Breast epithelium (tissue), 4 donors: ENCODE results near the gene PDCD1. TPM values are rescaled to one million over a fixed set of nuclear protein-coding genes. Genes with fewer than 3 reads are reported as not detected.
"Not testable (repeated sequence)": the region's sequence is repeated elsewhere in the genome, so short reads cannot be mapped to it uniquely, and the experiment has no call there.

Experiments
- DNase-seq, 2 donors: peaks; one replicate each; pipeline ENCODE4 v3.0.0-alpha.2; 2019; ENCODE audit warnings: low spot score in 2 of 2
- H3K27ac ChIP-seq, 2 donors: fragments of 200-600 bp; sonication (generic) in 1 of 2; one replicate each; pipeline ENCODE4 v1.5.1; 2016 to 2019; ENCODE audit warnings: mild to moderate bottlenecking in 1 of 2
- H3K27me3 ChIP-seq, 2 donors: fragments of 200-600 bp; sonication (generic) in 1 of 2; one replicate each; pipeline versions ENCODE4 v1.5.1 to v1.6.0; 2017 to 2019; ENCODE audit warnings: control low read depth in 1 of 2, mild to moderate bottlenecking in 1 of 2
- H3K36me3 ChIP-seq: fragments of 200-600 bp; one replicate; pipeline ENCODE4 v1.5.1; 2019
- H3K4me1 ChIP-seq, 2 donors: fragments of 200-600 bp; sonication (generic); one replicate each; pipeline ENCODE4 v1.5.1; 2016 to 2019; ENCODE audit warnings: control low read depth in 1 of 2
- H3K4me3 ChIP-seq, 3 donors: fragments of 200-600 bp; sonication (generic); 1 replicate in 2 of 3; 2 replicates in 1 of 3; pipeline ENCODE4 v1.5.1; 2016 to 2019; ENCODE audit warnings: mild to moderate bottlenecking in 3 of 3, moderate library complexity in 2 of 3
- H3K9me3 ChIP-seq, 2 donors: fragments of 200-600 bp; sonication (generic) in 1 of 2; one replicate each; pipeline ENCODE4 v1.5.1; 2016 to 2019; ENCODE audit warnings: control low read depth in 1 of 2
- POLR2A ChIP-seq: fragments of 450-650 bp; IDR thresholded peaks from one replicate; pipeline ENCODE4 v1.6.1; 2016; ENCODE audit warnings: antibody characterized with exemption, mild to moderate bottlenecking, moderate library complexity
- POLR2AphosphoS5 ChIP-seq, 3 donors: sonication (generic); formaldehyde crosslinking; IDR thresholded peaks; one replicate each; pipeline ENCODE4 v1.6.1; 2017; ENCODE audit warnings: antibody characterized with exemption in 3 of 3
- intact Hi-C: fragments of 100-400 bp; cut with DNase I; formaldehyde crosslinking; loops from one replicate; pipeline ENCODE4 v1.15.1; 2023; ENCODE audit warnings: low total_unique reads
- total RNA-seq, 3 donors: library from RNA; depleted of rRNA; stranded (reverse); fragments of >200 nt; gene quantifications; one replicate each; pipeline ENCODE4 v1.1.0, GENCODE V29; 2016
- TF ChIP-seq, protein P1 (sequence below), 3 donors: fragments of 450-650 bp; IDR thresholded peaks; one replicate each; pipeline ENCODE4 v1.5.1; 2016 to 2017; ENCODE audit warnings: antibody characterized with exemption in 3 of 3, mild to moderate bottlenecking in 3 of 3, moderate library complexity in 3 of 3

Gene PDCD1
- total RNA-seq, 3 donors from 2014 or later: 0.16 to 0.88 (median 0.33) TPM

DNA sequence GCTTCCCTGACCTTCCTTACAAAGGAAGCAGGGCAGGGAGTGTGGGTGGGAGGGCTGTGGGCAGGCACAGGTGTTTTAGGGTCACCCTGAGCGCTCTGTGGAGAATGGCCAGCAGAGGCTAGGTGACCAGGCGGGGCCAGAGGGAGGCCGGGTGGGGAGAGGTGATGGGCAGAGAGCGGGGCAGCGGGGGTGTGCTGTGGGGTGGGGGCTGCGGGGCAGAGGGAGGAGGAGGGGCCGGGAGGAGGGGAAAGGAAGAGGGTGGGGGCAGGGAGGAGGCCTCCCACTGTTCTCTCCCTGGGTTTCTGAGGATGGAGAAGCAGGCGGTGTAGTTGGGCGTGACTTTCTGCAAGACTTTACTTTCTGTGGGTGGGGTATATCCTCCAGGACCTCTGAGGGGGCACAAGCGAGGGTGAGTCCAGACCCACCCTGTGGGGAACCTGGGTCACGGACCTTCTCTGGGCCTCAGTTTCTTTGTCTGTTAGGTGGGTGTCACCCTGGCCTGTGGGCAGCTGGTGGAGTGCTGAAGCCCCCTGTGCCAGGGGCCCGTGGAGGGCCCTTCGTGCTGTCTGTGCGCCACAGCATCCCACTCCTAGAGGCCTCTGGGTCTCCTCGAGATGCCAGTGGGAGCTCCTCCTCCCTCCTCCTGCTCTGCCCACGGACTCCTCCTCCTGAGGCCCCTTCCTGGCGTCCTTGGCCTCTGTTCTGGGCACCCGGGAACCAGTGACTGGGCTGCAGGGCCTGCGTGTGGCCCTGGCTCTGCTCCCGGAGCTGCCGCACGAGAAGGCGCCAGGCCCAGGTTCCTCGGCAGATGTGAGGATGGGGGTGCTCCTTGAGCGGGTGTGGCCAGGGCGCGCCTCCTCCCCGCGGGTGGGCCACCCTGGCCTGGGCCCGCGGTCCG is 56.0 kb downstream of the PDCD1 start:
- TF ChIP-seq, protein P1, sequence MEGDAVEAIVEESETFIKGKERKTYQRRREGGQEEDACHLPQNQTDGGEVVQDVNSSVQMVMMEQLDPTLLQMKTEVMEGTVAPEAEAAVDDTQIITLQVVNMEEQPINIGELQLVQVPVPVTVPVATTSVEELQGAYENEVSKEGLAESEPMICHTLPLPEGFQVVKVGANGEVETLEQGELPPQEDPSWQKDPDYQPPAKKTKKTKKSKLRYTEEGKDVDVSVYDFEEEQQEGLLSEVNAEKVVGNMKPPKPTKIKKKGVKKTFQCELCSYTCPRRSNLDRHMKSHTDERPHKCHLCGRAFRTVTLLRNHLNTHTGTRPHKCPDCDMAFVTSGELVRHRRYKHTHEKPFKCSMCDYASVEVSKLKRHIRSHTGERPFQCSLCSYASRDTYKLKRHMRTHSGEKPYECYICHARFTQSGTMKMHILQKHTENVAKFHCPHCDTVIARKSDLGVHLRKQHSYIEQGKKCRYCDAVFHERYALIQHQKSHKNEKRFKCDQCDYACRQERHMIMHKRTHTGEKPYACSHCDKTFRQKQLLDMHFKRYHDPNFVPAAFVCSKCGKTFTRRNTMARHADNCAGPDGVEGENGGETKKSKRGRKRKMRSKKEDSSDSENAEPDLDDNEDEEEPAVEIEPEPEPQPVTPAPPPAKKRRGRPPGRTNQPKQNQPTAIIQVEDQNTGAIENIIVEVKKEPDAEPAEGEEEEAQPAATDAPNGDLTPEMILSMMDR (IDR thresholded peaks at IDR 0.05): no peak
- TF ChIP-seq POLR2A (no peak), POLR2AphosphoS5 (IDR thresholded peaks at IDR 0.05) (no peak)
- Histone ChIP-seq H3K9me3 (no peaks in the 10 kb centered on the region), H3K4me3 (peak overlapping the region; percentile 40 to 69 (median 42)), H3K27ac (no peak overlapping the region), H3K27me3 (peaks cover 0 to 23% of the 10 kb centered on the region in 2 donors), H3K4me1 (no peaks in the 10 kb centered on the region), H3K36me3 (no peaks in the 10 kb centered on the region)
- intact Hi-C loops: no loop called here
- DNase-seq: no peak

DNA sequence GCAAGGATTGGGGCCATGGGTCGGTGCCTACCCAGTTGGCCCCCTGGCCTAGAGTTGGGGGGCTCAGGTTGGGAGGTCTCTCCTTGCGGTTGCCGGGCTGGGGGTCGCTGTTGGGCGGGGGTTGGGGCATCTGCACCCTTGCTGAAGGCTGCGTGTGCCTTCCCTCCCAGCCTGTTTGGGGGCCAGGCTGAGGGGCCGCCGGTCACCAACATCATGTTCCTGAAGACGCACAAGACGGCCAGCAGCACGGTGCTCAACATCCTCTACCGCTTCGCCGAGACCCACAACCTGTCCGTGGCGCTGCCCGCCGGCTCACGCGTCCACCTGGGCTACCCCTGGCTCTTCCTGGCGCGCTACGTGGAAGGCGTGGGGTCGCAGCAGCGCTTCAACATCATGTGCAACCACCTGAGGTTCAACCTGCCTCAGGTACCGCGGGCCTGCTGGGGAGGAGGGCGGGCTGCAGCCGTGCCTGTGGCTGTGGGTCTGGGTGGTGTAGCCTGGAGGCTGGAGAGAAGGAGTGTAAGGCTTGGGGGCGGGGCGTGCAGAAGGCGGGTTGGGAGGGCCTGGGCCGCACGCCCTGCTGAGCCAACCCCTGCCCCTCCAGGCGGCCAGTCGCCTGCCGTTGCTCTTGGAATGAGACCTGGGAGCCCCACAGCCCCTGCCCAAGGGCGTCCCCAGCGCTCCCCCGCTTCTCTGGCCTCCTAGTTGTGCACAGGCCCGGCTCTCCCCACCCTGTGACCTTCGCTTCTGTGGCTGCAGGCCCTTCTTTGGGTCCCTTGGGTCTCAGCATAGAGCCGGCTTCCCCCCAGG is 56.9 kb downstream of the PDCD1 start:
- H3K36me3 ChIP-seq: no peaks in the 10 kb centered on the region
- TF ChIP-seq POLR2AphosphoS5 (IDR thresholded peaks at IDR 0.05) (no peak), POLR2A (no peak)
- TF ChIP-seq, protein P1 (IDR thresholded peaks at IDR 0.05): no peak
- H3K27ac ChIP-seq: no peak overlapping the region
- peak in 1 of 2 donors; percentile 50 for DNase-seq
- H3K9me3 ChIP-seq: no peaks in the 10 kb centered on the region
- peaks cover 0 to 23% of the 10 kb centered on the region in 2 donors for H3K27me3 ChIP-seq
- H3K4me3 ChIP-seq: no peak overlapping the region
- intact Hi-C loops: no loop called here
- no peaks in the 10 kb centered on the region for H3K4me1 ChIP-seq

DNA sequence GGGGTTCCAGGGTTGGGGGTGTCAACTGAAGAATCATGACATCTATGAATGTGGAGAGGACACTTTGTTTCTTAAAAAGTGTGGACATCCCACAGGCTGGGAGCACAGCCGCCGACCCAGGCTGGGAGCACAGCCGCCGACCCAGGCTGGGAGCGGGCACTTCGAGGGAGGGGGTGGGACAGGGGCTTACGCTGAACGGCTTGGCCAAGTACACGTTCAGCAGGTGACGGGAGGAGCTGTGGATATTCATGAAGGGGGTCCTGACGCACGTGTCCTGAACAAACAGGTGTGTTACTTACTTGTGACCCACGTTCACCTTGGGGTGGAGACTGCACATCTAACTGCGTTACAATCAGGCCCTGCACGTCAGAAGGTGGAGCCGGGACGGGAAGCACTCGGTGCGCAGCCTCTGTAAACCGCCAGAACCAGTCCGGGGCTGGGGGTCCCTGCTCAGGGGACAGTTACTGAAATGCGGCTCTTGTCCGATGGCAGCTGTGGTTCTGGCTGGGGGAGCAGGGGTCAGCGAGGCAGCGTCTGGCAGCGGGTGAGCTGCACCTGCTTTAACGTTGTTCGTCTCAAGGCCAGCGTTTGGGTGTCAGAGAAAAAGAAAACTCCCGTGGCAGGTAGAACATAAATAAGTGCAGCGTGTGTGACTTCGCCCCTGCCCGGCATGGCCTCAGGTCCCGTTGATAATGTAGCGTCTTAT is 58.3 kb downstream of the PDCD1 start:
- DNase-seq: not testable (repeated sequence)
- H3K27me3 ChIP-seq: peaks cover 0 to 23% of the 10 kb centered on the region in 2 donors

More for the DNA sequence above, 58.3 kb downstream of the PDCD1 start:
- H3K4me3 ChIP-seq, intact Hi-C loops, H3K4me1 ChIP-seq, H3K9me3 ChIP-seq, H3K36me3 ChIP-seq, H3K27ac ChIP-seq: not testable (repeated sequence)

Other genes starting within 250 kb of the PDCD1 start
- 10 to 100 TPM; 35.3 to 45.9 (median 38.1) TPM for gene THAP4, start 221.7 kb downstream of the PDCD1 start, total RNA-seq
- gene ATG4B, start 221.2 kb downstream of the PDCD1 start, total RNA-seq: 10 to 100 TPM; 47.7 to 71.1 (median 64.2) TPM
- 10 to 100 TPM; 16.8 to 23.2 (median 19.7) TPM for gene DTYMK, start 172.1 kb downstream of the PDCD1 start, total RNA-seq
- gene ING5, start 156.9 kb downstream of the PDCD1 start, total RNA-seq: 10 to 100 TPM; 29.6 to 49.0 (median 45.6) TPM
- 10 to 100 TPM; 16.3 to 29.2 (median 22.2) TPM for gene D2HGDH, start 124.3 kb downstream of the PDCD1 start, total RNA-seq
- gene GAL3ST2, start 82.1 kb downstream of the PDCD1 start, total RNA-seq: 1 to 10 TPM in 1 of 3 donors, not detected in 2; 2.6 TPM
- 1 to 10 TPM in 1 of 3 donors, under 1 TPM in 2; 0.33 to 3.0 (median 0.44) TPM for gene NEU4, start 49.7 kb downstream of the PDCD1 start, total RNA-seq
- under 1 TPM in 1 of 3 donors, not detected in 2; 0.15 TPM for gene RTP5, start 10.8 kb upstream of the PDCD1 start, total RNA-seq